GM12801 (cell line): ENCODE results near the gene CD28.

Source experiments
- TF ChIP-seq, protein P1 (sequence below): IDR thresholded peaks from one replicate; pipeline ENCODE4 v1.5.1; 2011; ENCODE audit warnings: control low read depth; ENCODE audit not compliant: insufficient read length; ENCODE audit errors: extremely low read depth

The CD28 gene

DNA sequence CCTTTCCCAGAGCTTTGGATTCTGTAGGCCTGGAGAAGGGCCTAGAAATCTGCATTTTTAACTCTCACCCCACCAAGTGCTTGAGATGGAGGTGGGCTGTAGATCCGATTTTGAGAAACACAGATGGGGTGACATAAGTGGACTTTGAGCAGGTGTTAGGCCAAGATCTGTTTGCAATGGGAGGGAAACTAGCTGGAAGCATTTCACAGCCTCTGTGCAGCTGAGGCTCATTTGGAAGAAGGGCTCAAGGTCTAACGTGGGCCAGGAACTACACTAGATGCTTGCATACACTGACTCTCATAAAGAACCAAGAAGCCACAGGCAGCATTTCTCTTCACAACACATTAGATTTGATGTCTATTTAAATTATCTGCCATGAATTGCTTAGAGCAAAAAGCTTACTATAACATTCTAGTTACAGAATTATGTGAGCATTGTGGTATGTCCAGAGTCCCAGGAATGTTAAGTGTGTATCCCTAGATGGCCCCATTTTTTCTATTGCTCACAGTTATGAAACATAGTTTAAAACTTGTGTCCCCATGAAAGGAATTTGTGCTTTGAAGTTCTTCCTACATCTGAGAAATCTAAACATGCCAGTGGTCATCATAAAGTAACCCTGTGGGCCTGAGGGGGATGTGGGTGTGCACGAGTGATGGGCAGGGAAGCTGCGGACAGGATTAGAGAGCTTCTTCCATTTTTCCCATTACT, 77.2 kb downstream of the CD28 start:
- TF ChIP-seq, protein P1, sequence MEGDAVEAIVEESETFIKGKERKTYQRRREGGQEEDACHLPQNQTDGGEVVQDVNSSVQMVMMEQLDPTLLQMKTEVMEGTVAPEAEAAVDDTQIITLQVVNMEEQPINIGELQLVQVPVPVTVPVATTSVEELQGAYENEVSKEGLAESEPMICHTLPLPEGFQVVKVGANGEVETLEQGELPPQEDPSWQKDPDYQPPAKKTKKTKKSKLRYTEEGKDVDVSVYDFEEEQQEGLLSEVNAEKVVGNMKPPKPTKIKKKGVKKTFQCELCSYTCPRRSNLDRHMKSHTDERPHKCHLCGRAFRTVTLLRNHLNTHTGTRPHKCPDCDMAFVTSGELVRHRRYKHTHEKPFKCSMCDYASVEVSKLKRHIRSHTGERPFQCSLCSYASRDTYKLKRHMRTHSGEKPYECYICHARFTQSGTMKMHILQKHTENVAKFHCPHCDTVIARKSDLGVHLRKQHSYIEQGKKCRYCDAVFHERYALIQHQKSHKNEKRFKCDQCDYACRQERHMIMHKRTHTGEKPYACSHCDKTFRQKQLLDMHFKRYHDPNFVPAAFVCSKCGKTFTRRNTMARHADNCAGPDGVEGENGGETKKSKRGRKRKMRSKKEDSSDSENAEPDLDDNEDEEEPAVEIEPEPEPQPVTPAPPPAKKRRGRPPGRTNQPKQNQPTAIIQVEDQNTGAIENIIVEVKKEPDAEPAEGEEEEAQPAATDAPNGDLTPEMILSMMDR, result no peak

DNA sequence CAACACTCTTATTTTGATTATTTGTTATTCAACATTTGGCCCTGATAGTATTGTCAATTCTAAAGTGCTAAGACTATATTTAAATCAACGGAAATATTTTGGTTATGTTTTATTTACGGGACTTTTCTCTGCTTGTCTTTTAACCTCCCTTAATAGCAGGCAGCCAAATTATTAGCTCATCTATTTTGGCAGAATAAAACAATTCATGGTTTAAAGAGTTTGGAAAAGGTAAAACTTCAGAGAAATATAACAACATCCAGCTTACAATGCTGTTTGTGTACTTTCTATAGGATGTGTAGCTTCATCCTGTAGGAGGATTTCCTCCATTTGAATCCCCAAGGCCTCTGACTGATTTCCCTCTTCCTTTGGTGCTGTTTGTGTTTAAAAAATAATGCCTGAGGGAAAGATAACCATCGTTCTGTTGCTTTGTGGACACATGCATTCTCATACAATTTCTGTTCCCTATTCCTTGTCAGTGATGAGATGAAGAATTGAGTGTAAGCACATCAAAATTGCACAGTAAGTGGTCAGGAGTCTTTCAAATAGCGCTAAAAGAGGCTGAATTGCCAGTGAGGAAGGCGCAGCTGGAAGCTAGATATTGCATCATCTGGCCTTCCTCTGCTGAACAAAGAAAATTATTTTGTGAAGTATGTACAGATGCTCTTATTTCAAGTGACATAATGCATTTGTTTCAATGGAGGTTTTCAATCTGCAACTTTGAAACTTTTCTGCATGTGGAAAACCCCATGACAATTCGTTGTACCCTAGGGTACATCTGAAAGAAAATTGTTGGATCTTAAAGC, 80.3 kb downstream of the CD28 start:
- TF ChIP-seq, protein P1, result no peak

DNA sequence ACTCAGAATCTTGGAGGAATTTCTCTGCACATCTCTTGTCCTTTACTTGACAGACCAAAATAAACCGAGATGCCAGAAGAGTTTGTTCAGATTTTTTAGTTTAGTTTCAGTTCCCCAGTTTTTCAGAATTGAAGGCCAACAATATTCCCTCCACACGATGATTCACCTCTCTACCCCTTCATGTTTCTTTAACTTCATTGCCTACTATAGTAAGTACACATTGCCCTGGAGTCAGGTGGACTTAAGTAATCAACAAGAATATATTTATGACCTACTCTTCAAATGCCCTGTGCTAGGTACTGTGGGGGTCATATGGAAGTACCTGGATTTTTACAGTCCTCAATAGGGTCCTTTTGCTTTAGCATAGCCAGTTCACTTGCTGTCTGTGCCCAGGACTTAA, 81.5 kb downstream of the CD28 start:
- TF ChIP-seq, protein P1, result no peak
